AG09319 (cell line): Measurements from ENCODE around the gene APOBEC3A.

Experiments used
- DNase-seq: peaks from one replicate; pipeline ENCODE4 v3.0.0-alpha.2; 2010; ENCODE audit warnings: low read depth; ENCODE audit errors: extremely low read depth
- CTCF ChIP-seq: IDR thresholded peaks from 2 replicates; pipeline ENCODE4 v1.5.1; 2011; ENCODE audit warnings: low read depth, mild to moderate bottlenecking, inconsistent platforms, low read length, moderate library complexity

The APOBEC3A gene

GRCh38 chr22:38935616-38936015, 21.8 kb upstream of the APOBEC3A start:
- DNase-seq = no peak
- TF ChIP-seq CTCF = no peak

- no peak for TF ChIP-seq CTCF
- DNase-seq = no peak
Observed at GRCh38 chr22:38936562-38936961, 20.8 kb upstream of the APOBEC3A start.

- no peak for DNase-seq
- TF ChIP-seq CTCF = no peak
Observed at GRCh38 chr22:38937036-38937435, 20.4 kb upstream of the APOBEC3A start.

GRCh38 chr22:38937541-38937940, 19.9 kb upstream of the APOBEC3A start:
- DNase-seq = no peak
- TF ChIP-seq CTCF = no peak

GRCh38 chr22:38938221-38938620, 19.2 kb upstream of the APOBEC3A start:
- no peak for TF ChIP-seq CTCF
- no peak for DNase-seq

GRCh38 chr22:38938925-38939324, 18.5 kb upstream of the APOBEC3A start:
- no peak for DNase-seq
- TF ChIP-seq CTCF = no peak

GRCh38 chr22:38940811-38941384, 16.5 kb upstream of the APOBEC3A start:
- no peak for TF ChIP-seq CTCF
- no peak for DNase-seq
